NCI-H1436 treated with DMSO at 0.1 percent for 48 hours (cell line): ENCODE measurements around the gene MS4A8.
"Not testable (repeated sequence)": the region's sequence is repeated elsewhere in the genome, so short reads cannot be mapped to it uniquely, and the experiment has no call there.

ENCODE experiments used
- DNase-seq: peaks from one replicate; lab custom pipeline; 2025; lab: John Stamatoyannopoulos, UW

Gene MS4A8

GRCh38 chr11:60699284-60699691, at the start of gene MS4A8:
TSS of gene MS4A8 (plus strand) at chr11:60699612. CDS start at chr11:60700861, 1,249 bp downstream.
- DNase-seq = peak; percentile 98

GRCh38 chr11:60657888-60658287, 41.5 kb upstream of the MS4A8 start:
- DNase-seq = peak; percentile 62

GRCh38 chr11:60658409-60658808, 41.0 kb upstream of the MS4A8 start:
- peak; percentile 69 for DNase-seq

- DNase-seq = no peak
Measured at GRCh38 chr11:60672255-60672654, 27.2 kb upstream of the MS4A8 start.

GRCh38 chr11:60678231-60678630, 21.2 kb upstream of the MS4A8 start:
- not testable (repeated sequence) for DNase-seq

- no peak for DNase-seq
Measured at GRCh38 chr11:60679879-60680278, 19.5 kb upstream of the MS4A8 start.

- DNase-seq = no peak
Measured at GRCh38 chr11:60680455-60681119, 18.8 kb upstream of the MS4A8 start.

- not testable (repeated sequence) for DNase-seq
Measured at GRCh38 chr11:60684541-60684848, 14.9 kb upstream of the MS4A8 start.

GRCh38 chr11:60691661-60692060, 7.8 kb upstream of the MS4A8 start:
- DNase-seq = no peak

GRCh38 chr11:60699936-60700335, 524 bp downstream of the MS4A8 start:
- DNase-seq = no peak

GRCh38 chr11:60700689-60701468, 1.5 kb downstream of the MS4A8 start:
- DNase-seq = peak; percentile 30

- DNase-seq = no peak
Measured at GRCh38 chr11:60701469-60701818, 2.0 kb downstream of the MS4A8 start.

GRCh38 chr11:60703374-60703773, 4.0 kb downstream of the MS4A8 start:
- no peak for DNase-seq

- no peak for DNase-seq
Measured at GRCh38 chr11:60705895-60706294, 6.5 kb downstream of the MS4A8 start.

GRCh38 chr11:60706931-60707330, 7.5 kb downstream of the MS4A8 start:
- no peak for DNase-seq

GRCh38 chr11:60710482-60710881, 11.1 kb downstream of the MS4A8 start:
- DNase-seq = no peak

GRCh38 chr11:60711276-60711675, 11.9 kb downstream of the MS4A8 start:
- no peak for DNase-seq

GRCh38 chr11:60713423-60713822, 14.0 kb downstream of the MS4A8 start:
- not testable (repeated sequence) for DNase-seq

- DNase-seq = no peak
Measured at GRCh38 chr11:60717956-60718355, 18.5 kb downstream of the MS4A8 start.

- DNase-seq = no peak
Measured at GRCh38 chr11:60718524-60719316, 19.3 kb downstream of the MS4A8 start.

- DNase-seq = no peak
Measured at GRCh38 chr11:60719391-60719790, 20.0 kb downstream of the MS4A8 start.

GRCh38 chr11:60720460-60720859, 21.0 kb downstream of the MS4A8 start:
- DNase-seq = no peak

GRCh38 chr11:60724420-60724819, 25.0 kb downstream of the MS4A8 start, which contains the start of gene MS4A18:
TSS of gene MS4A18 (plus strand) at chr11:60724720.
- DNase-seq = no peak
